Spleen (tissue), 7 donors: Measurements from ENCODE around the gene CHKB.

Source experiments
- POLR2A ChIP-seq, 3 donors: fragments of 450-650 bp; IDR thresholded peaks; one replicate each; pipeline ENCODE4 v1.5.1; 2017; ENCODE audit warnings: antibody characterized with exemption in 3 of 3, mild to moderate bottlenecking in 1 of 3
- POLR2AphosphoS5 ChIP-seq, 3 donors: sonication (generic); formaldehyde crosslinking; IDR thresholded peaks; one replicate each; pipeline ENCODE4 v1.5.1; 2017; ENCODE audit warnings: antibody characterized with exemption in 3 of 3
- TF ChIP-seq, protein P1 (sequence below), 11 experiments: fragments of 200-600 bp in 7 of 11; fragments of 450-650 bp in 4 of 11; sonication (generic) in 4 of 11; IDR thresholded peaks in 8 of 11; conservative IDR thresholded peaks in 3 of 11; 1 replicate in 7 of 11; 2 replicates in 4 of 11; pipeline versions ENCODE4 v1.4.0 to v1.8.0; 2016 to 2021; ENCODE audit warnings: antibody characterized with exemption in 11 of 11, inconsistent platforms in 4 of 11, mild to moderate bottlenecking in 1 of 11
- donor health status: DM: no; HTN: no; CAD: no; lungs with moderate emphysema.
- donor health status: DM: no; HTN: no; CAD: no.
- donor health status: DM: no; HTN: no; CAD: no.

DNA sequence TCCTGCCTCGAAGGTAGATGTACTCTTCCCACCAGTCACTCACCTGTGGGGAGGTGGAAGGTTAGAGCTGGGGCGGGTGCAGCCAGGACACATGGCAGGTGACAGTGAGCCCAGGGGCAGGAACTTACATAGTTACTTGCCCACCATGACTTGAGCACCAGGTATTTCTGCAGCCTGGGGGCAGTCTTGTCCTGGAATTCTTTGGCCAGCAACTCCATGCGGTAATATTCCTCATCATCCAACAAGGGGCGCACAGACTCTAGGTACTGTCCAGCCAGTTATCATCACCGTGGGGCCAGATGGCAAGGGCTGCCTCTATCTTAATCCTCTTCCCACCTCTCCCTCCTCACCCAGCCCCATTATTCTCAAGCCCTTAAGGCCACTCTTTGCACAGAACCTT, 6.6 kb downstream of the CHKB start:
- TF ChIP-seq POLR2A (IDR thresholded peaks at IDR 0.05) (no peak), POLR2AphosphoS5 (IDR thresholded peaks at IDR 0.05) (no peak)
- TF ChIP-seq, protein P1, sequence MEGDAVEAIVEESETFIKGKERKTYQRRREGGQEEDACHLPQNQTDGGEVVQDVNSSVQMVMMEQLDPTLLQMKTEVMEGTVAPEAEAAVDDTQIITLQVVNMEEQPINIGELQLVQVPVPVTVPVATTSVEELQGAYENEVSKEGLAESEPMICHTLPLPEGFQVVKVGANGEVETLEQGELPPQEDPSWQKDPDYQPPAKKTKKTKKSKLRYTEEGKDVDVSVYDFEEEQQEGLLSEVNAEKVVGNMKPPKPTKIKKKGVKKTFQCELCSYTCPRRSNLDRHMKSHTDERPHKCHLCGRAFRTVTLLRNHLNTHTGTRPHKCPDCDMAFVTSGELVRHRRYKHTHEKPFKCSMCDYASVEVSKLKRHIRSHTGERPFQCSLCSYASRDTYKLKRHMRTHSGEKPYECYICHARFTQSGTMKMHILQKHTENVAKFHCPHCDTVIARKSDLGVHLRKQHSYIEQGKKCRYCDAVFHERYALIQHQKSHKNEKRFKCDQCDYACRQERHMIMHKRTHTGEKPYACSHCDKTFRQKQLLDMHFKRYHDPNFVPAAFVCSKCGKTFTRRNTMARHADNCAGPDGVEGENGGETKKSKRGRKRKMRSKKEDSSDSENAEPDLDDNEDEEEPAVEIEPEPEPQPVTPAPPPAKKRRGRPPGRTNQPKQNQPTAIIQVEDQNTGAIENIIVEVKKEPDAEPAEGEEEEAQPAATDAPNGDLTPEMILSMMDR (IDR thresholded peaks at IDR 0.05 in 8 of 11, conservative IDR thresholded peaks at IDR 0.05 in 3 of 11): peak in 2 of 11 experiments; percentile 11 to 12
